Heart left ventricle (tissue), 16 donors: ENCODE measurements around the gene TRIM28. TPM values are rescaled to one million over a fixed set of nuclear protein-coding genes. Genes with fewer than 3 reads are reported as not detected.

ENCODE experiments used
- ATAC-seq, 4 donors: fragments of 200-7000 bp; cut with Tn5 transposase; one replicate each; pipeline ENCODE4 v1.9.1; 2020 to 2022; ENCODE audit warnings: moderate library complexity in 4 of 4, mild to moderate bottlenecking in 3 of 4, moderate number of reproducible peaks in 1 of 4
- DNase-seq, 5 donors: peaks; one replicate each; pipeline ENCODE4 v3.0.0-alpha.2; 2020
- H3K27ac ChIP-seq, 12 donors: fragments of 200-600 bp; sonication (generic) in 4 of 12; one replicate each; pipeline versions ENCODE4 v1.5.0 to v1.8.0; 2016 to 2022; ENCODE audit warnings: mild to moderate bottlenecking in 2 of 12
- H3K27me3 ChIP-seq, 9 donors: fragments of 200-600 bp; sonication (generic) in 2 of 9; one replicate each; pipeline versions ENCODE4 v1.5.1 to v1.8.0; 2016 to 2022; ENCODE audit warnings: mild to moderate bottlenecking in 3 of 9
- H3K36me3 ChIP-seq, 9 donors: fragments of 200-600 bp; sonication (generic) in 2 of 9; one replicate each; pipeline versions ENCODE4 v1.5.0 to v1.8.0; 2018 to 2022; ENCODE audit warnings: mild to moderate bottlenecking in 2 of 9
- H3K4me1 ChIP-seq, 12 donors: fragments of 200-600 bp; sonication (generic) in 4 of 12; one replicate each; pipeline versions ENCODE4 v1.5.0 to v1.8.0; 2016 to 2022; ENCODE audit warnings: mild to moderate bottlenecking in 3 of 12
- H3K4me3 ChIP-seq, 12 donors: fragments of 200-600 bp; sonication (generic) in 4 of 12; one replicate each; pipeline versions ENCODE4 v1.5.0 to v1.8.0; 2017 to 2022; ENCODE audit warnings: mild to moderate bottlenecking in 9 of 12, moderate library complexity in 4 of 12
- H3K9me3 ChIP-seq, 12 donors: fragments of 200-600 bp; sonication (generic) in 4 of 12; one replicate each; pipeline versions ENCODE4 v1.5.0 to v1.8.0; 2016 to 2022; ENCODE audit warnings: mild to moderate bottlenecking in 1 of 12
- POLR2A ChIP-seq, 2 donors: fragments of 450-650 bp; IDR thresholded peaks; one replicate each; pipeline ENCODE4 v1.6.1; 2017; ENCODE audit warnings: antibody characterized with exemption in 2 of 2, mild to moderate bottlenecking in 2 of 2, moderate library complexity in 2 of 2
- WGBS, 4 donors: extraction: QIAGEN DNeasy Blood & Tissue Kit in 2 of 4; methylation state at CpG; one replicate each; pipeline versions ENCODE4 v1.1.5 to v1.1.7; 2013 to 2018; 5-methylcytosine and 5-hydroxymethylcytosine counted together
- intact Hi-C, 10 donors: fragments of 100-400 bp; cut with DNase I; formaldehyde crosslinking; loops; one replicate each; pipeline versions ENCODE4 v1.11.1 to v1.14.2; 2022
- microRNA-seq, 4 donors: library from miRNA; unstranded; fragments of <30 nt; microRNA quantifications; one replicate each; pipeline versions ENCODE4 to v1.2.0, GENCODE V29; 2017 to 2020
- polyA plus RNA-seq, 2 donors: library from polyadenylated mRNA; stranded (reverse); fragments of 200-250 nt; gene quantifications; one replicate each; pipeline ENCODE4 v1.2.3, GENCODE V29; 2013
- total RNA-seq, 9 donors: library from RNA; depleted of rRNA in 2 of 9; stranded (reverse); fragments of >200 nt in 2 of 9; fragmentation: NEBNext Ultra II Directional in 3 of 9; extraction: Animal tissue kit (Norgen Biotek cat#: 25700) in 3 of 9; gene quantifications; one replicate each; pipeline versions ENCODE4 v1.1.0 to v1.2.4, GENCODE V29; 2016 to 2023
- TF ChIP-seq, protein P1 (sequence below), 12 donors: fragments of 200-600 bp; sonication (generic) in 4 of 12; IDR thresholded peaks; one replicate each; pipeline versions ENCODE4 v1.5.0 to v1.8.0; 2018 to 2022; ENCODE audit warnings: antibody characterized with exemption in 12 of 12, mild to moderate bottlenecking in 5 of 12
- donor health status: ischemic (EF 13 %, LVEDD 7.1; RV severe dilation, severe dysfunction).
- donor health status: healthy with polysubstance abuse.
- donor health status: DM: no; HTN: yes; CAD: no.
- donor health status: DM: no; HTN: no; CAD: no.
- donor health status: ischemic (EF 25% LVEDD 6.9; RV normal size, moderate dysfunction).
- donor health status: ischemic (EF 25% LVEDD 5.7; RV mildly dilated, moderate dysfunction).
- donor health status: healthy.
- donor health status: DM: yes; HTN: yes; CAD: no.
- donor health status: ischemic (EF 35%, LVEDD 5.7; RV mildly dilated, moderate dysfunction).
- donor health status: nonischemic (EF 11% LVEDD 7.7; RV severe dilation, severe dysfunction).
- donor health status: DM: yes; HTN: yes; CAD: no.
- donor health status: PGD.
- donor health status: ischemic (EF 29% LVEDD 5.4; RV normal size, mild dysfunction).
- donor health status: nonischemic (EF 23%, LVEDD 6.1; RV moderate dilation, normal function).

The TRIM28 gene
- total and polyA plus RNA-seq, 11 donors, result 88.0 to 265 (median 160) TPM

DNA sequence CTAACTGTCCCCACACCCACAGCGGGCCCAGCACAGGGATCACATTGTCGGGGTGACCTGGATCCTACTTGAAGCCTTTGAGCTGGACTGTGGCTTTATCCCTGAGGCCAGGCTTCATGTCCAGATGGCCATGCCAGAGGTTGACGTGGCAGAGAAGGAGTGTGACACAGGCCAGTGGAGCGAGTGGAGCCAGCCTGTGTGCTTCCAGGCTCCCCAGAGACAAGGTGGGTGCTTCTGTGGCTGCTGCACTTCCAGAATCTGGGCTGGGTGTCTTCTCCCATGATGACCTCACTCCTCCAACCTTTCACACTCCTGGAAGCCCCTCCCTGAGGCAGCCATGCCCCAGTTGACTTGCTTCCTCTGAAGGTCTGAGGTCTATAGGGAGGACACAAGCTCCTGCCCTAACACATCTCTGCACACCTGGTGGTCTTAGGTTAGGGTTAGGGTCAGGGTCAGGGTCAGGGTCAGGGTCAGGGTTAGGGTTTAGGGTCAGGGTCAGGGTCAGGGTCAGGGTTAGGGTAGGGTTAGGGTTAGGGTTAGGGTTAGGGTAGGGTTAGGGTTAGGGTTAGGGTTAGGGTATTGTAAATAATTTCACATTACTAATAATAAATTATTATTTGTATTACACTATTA lies 42.4 kb downstream of the TRIM28 start:
- H3K27me3 ChIP-seq, result no peaks in the 10 kb centered on the region
- H3K9me3 ChIP-seq, result no peaks in the 10 kb centered on the region
- peak in 1 of 5 donors; percentile 10 for DNase-seq
- WGBS, 4 donors, result 93 to 100% (median 94%) methylated on average over 2 to 4 of the region's 4 CpGs
- H3K4me3 ChIP-seq, result no peak overlapping the region
- H3K4me1 ChIP-seq, result peaks cover 0 to 3% (median 0%) of the 10 kb centered on the region in 12 donors
- intact Hi-C loops, result no loop called here
- TF ChIP-seq, protein P1, sequence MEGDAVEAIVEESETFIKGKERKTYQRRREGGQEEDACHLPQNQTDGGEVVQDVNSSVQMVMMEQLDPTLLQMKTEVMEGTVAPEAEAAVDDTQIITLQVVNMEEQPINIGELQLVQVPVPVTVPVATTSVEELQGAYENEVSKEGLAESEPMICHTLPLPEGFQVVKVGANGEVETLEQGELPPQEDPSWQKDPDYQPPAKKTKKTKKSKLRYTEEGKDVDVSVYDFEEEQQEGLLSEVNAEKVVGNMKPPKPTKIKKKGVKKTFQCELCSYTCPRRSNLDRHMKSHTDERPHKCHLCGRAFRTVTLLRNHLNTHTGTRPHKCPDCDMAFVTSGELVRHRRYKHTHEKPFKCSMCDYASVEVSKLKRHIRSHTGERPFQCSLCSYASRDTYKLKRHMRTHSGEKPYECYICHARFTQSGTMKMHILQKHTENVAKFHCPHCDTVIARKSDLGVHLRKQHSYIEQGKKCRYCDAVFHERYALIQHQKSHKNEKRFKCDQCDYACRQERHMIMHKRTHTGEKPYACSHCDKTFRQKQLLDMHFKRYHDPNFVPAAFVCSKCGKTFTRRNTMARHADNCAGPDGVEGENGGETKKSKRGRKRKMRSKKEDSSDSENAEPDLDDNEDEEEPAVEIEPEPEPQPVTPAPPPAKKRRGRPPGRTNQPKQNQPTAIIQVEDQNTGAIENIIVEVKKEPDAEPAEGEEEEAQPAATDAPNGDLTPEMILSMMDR (IDR thresholded peaks at IDR 0.05), result no peak
- no peak for TF ChIP-seq POLR2A (IDR thresholded peaks at IDR 0.05)
- H3K36me3 ChIP-seq, result peaks cover 0 to 31% (median 22%) of the 10 kb centered on the region in 9 donors
- ATAC-seq, result peak in 1 of 4 donors; percentile 36
- H3K27ac ChIP-seq, result no peak overlapping the region

Small RNA genes within 50 kb of the gene (microRNA-seq; reads per million reads assigned to microRNA genes)
- 0 to 0.58 (median 0) reads per million in 4 donors for gene MIR6807

Other genes with a start within 250 kb of the TRIM28 start
- gene ERVK3-1, start 238.7 kb upstream of the TRIM28 start, total RNA-seq, result 10 to 100 TPM; 12.8 to 39.2 (median 20.3) TPM
- gene ERVK3-1, start 238.7 kb upstream of the TRIM28 start, polyA plus RNA-seq, result 10 to 100 TPM; 24.6 to 61.1 TPM
- 1 to 10 TPM; 1.1 to 3.1 (median 2.0) TPM for gene ZSCAN22, start 217.1 kb upstream of the TRIM28 start, total RNA-seq
- 1 to 10 TPM in 1 of 2 donors, under 1 TPM in 1; 0.65 to 1.5 TPM for gene ZSCAN22, start 217.1 kb upstream of the TRIM28 start, polyA plus RNA-seq
- gene A1BG, start 190.6 kb upstream of the TRIM28 start, total RNA-seq, result 1 to 10 TPM in 7 of 9 donors, under 1 TPM in 2; 0.23 to 6.6 (median 3.0) TPM
- gene A1BG, start 190.6 kb upstream of the TRIM28 start, polyA plus RNA-seq, result 1 to 10 TPM; 4.4 to 4.6 TPM
- 1 to 10 TPM in 1 of 9 donors, under 1 TPM in 8; 0.18 to 1.1 (median 0.46) TPM for gene ZNF497, start 181.3 kb upstream of the TRIM28 start, total RNA-seq
- gene ZNF497, start 181.3 kb upstream of the TRIM28 start, polyA plus RNA-seq, result under 1 TPM; 0.08 to 0.28 TPM
- gene ZNF837, start 163.0 kb upstream of the TRIM28 start, total RNA-seq, result under 1 TPM in 7 of 9 donors, not detected in 2; 0.17 to 0.75 (median 0.63) TPM
- gene ZNF837, start 163.0 kb upstream of the TRIM28 start, polyA plus RNA-seq, result under 1 TPM; 0.24 to 0.57 TPM
- 100 to 1,000 TPM; 346 to 753 (median 485) TPM for gene RPS5, start 156.8 kb upstream of the TRIM28 start, total RNA-seq
- 1,000 to 10,000 TPM in 1 of 2 donors, 100 to 1,000 TPM in 1; 417 to 1,718 TPM for gene RPS5, start 156.8 kb upstream of the TRIM28 start, polyA plus RNA-seq
- not detected for gene RNF225, start 148.4 kb upstream of the TRIM28 start, total RNA-seq
- not detected for gene RNF225, start 148.4 kb upstream of the TRIM28 start, polyA plus RNA-seq
- gene ZNF584, start 135.4 kb upstream of the TRIM28 start, total RNA-seq, result 10 to 100 TPM; 12.7 to 21.6 (median 16.9) TPM
- gene ZNF584, start 135.4 kb upstream of the TRIM28 start, polyA plus RNA-seq, result 10 to 100 TPM in 1 of 2 donors, 1 to 10 TPM in 1; 6.1 to 31.4 TPM
- 1 to 10 TPM; 3.1 to 6.7 (median 5.2) TPM for gene ZNF132, start 103.9 kb upstream of the TRIM28 start, total RNA-seq
- 1 to 10 TPM; 1.7 to 1.8 TPM for gene ZNF132, start 103.9 kb upstream of the TRIM28 start, polyA plus RNA-seq
- gene ZNF324B, start 92.4 kb upstream of the TRIM28 start, total RNA-seq, result 1 to 10 TPM; 2.3 to 5.1 (median 4.5) TPM
- 1 to 10 TPM; 1.4 to 3.1 TPM for gene ZNF324B, start 92.4 kb upstream of the TRIM28 start, polyA plus RNA-seq
- gene ZNF324, start 77.0 kb upstream of the TRIM28 start, total RNA-seq, result 10 to 100 TPM in 1 of 9 donors, 1 to 10 TPM in 8; 4.0 to 10.1 (median 5.3) TPM
- 1 to 10 TPM; 2.5 to 5.6 TPM for gene ZNF324, start 77.0 kb upstream of the TRIM28 start, polyA plus RNA-seq
- gene ZNF446, start 67.7 kb upstream of the TRIM28 start, total RNA-seq, result 1 to 10 TPM; 4.3 to 9.3 (median 6.0) TPM
- gene ZNF446, start 67.7 kb upstream of the TRIM28 start, polyA plus RNA-seq, result 1 to 10 TPM; 6.7 to 7.0 TPM
- gene SLC27A5, start 32.1 kb upstream of the TRIM28 start, total RNA-seq, result 1 to 10 TPM; 1.8 to 5.0 (median 3.6) TPM
- 1 to 10 TPM; 5.9 to 9.1 TPM for gene SLC27A5, start 32.1 kb upstream of the TRIM28 start, polyA plus RNA-seq
- 10 to 100 TPM in 8 of 9 donors, 1 to 10 TPM in 1; 9.0 to 13.4 (median 10.5) TPM for gene ZBTB45, start 24.3 kb upstream of the TRIM28 start, total RNA-seq
- gene ZBTB45, start 24.3 kb upstream of the TRIM28 start, polyA plus RNA-seq, result 1 to 10 TPM; 6.9 to 9.2 TPM
- 100 to 1,000 TPM; 113 to 155 (median 129) TPM for gene CHMP2A, start 11.0 kb downstream of the TRIM28 start, total RNA-seq
- gene CHMP2A, start 11.0 kb downstream of the TRIM28 start, polyA plus RNA-seq, result 100 to 1,000 TPM; 192 to 266 TPM
- 100 to 1,000 TPM in 6 of 9 donors, 10 to 100 TPM in 3; 35.3 to 139 (median 115) TPM for gene UBE2M, start 14.5 kb downstream of the TRIM28 start, total RNA-seq
- 100 to 1,000 TPM in 1 of 2 donors, 10 to 100 TPM in 1; 64.7 to 114 TPM for gene UBE2M, start 14.5 kb downstream of the TRIM28 start, polyA plus RNA-seq
- 10 to 100 TPM in 2 of 9 donors, 1 to 10 TPM in 7; 7.5 to 12.0 (median 9.1) TPM for gene MZF1, start 29.3 kb downstream of the TRIM28 start, total RNA-seq
- 10 to 100 TPM in 1 of 2 donors, 1 to 10 TPM in 1; 6.2 to 12.5 TPM for gene MZF1, start 29.3 kb downstream of the TRIM28 start, polyA plus RNA-seq